Muscle layer of colon (tissue), 2 donors: ENCODE data around the gene PRR5L.

ENCODE experiments used
- H3K27ac ChIP-seq: one replicate; pipeline ENCODE4 v1.7.0; 2013; ENCODE audit warnings: low read depth, mild to moderate bottlenecking, low read length, moderate library complexity
- H3K27me3 ChIP-seq, 2 donors: one replicate each; pipeline ENCODE4 v1.7.0; 2013; ENCODE audit warnings: low read length in 2 of 2, mild to moderate bottlenecking in 2 of 2; ENCODE audit not compliant: insufficient read depth in 2 of 2, control insufficient read depth in 1 of 2
- H3K36me3 ChIP-seq: one replicate; pipeline ENCODE4 v1.7.0; 2013; ENCODE audit warnings: mild to moderate bottlenecking, low read length; ENCODE audit not compliant: insufficient read depth
- H3K4me1 ChIP-seq: one replicate; pipeline ENCODE4 v1.7.0; 2013; ENCODE audit warnings: mild to moderate bottlenecking, low read length; ENCODE audit not compliant: insufficient read depth
- H3K4me3 ChIP-seq, 2 donors: one replicate each; pipeline ENCODE4 v1.7.0; 2013; ENCODE audit warnings: low read length in 2 of 2, low read depth in 1 of 2, mild to moderate bottlenecking in 1 of 2, moderate library complexity in 1 of 2
- H3K9ac ChIP-seq: one replicate; pipeline ENCODE4 v1.7.0; 2013; ENCODE audit warnings: low read length
- H3K9me3 ChIP-seq: one replicate; pipeline ENCODE4 v1.7.0; 2013; ENCODE audit warnings: mild to moderate bottlenecking, low read length
- donor health status: abdominal sarcoma.
- donor health status: Adenocarcinoma of cecum.

PRR5L gene

DNA sequence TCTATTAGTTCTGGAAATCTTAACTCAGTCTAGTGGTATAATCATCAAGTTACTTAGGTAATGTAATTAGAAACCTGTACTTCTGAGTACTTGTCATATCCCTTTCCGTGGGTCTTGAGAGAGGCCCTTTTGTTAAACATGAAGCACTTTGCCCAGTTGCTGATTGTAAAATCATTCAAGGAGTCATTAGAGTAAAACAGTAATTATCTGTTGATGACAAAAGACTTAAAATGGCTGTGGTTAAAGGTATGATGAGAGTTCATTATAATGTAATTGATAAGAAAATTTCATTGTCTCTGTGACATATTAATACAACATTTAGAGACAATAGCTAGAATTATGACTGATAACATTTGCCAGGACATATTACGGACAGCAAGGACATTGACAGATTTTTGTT lies 34.3 kb downstream of the PRR5L start:
- Histone ChIP-seq H3K36me3 (no peaks in the 10 kb centered on the region), H3K27ac (no peak overlapping the region), H3K4me1 (no peaks in the 10 kb centered on the region), H3K9me3 (no peaks in the 10 kb centered on the region), H3K4me3 (no peak overlapping the region), H3K9ac (no peak overlapping the region), H3K27me3 (no peaks in the 10 kb centered on the region)

- H3K36me3 ChIP-seq, result no peaks in the 10 kb centered on the region
- H3K27me3 ChIP-seq, result no peaks in the 10 kb centered on the region
- no peak overlapping the region for H3K9ac ChIP-seq
- no peaks in the 10 kb centered on the region for H3K9me3 ChIP-seq
- no peak overlapping the region for H3K27ac ChIP-seq
- no peaks in the 10 kb centered on the region for H3K4me1 ChIP-seq
- H3K4me3 ChIP-seq, result no peak overlapping the region
These were observed 37.4 kb downstream of the PRR5L start for GRCh38 chr11:36333468-36333867.

- Histone ChIP-seq H3K9ac (no peak overlapping the region), H3K4me1 (no peaks in the 10 kb centered on the region), H3K27me3 (no peaks in the 10 kb centered on the region), H3K36me3 (no peaks in the 10 kb centered on the region), H3K27ac (no peak overlapping the region), H3K4me3 (no peak overlapping the region), H3K9me3 (no peaks in the 10 kb centered on the region)
These were observed 37.8 kb downstream of the PRR5L start for GRCh38 chr11:36333897-36334296.

- H3K4me3 ChIP-seq, result no peak overlapping the region
- H3K9me3 ChIP-seq, result no peaks in the 10 kb centered on the region
- H3K36me3 ChIP-seq, result no peaks in the 10 kb centered on the region
- H3K4me1 ChIP-seq, result no peaks in the 10 kb centered on the region
- H3K27me3 ChIP-seq, result no peaks in the 10 kb centered on the region
- no peak overlapping the region for H3K9ac ChIP-seq
- H3K27ac ChIP-seq, result no peak overlapping the region
These were observed 43.8 kb downstream of the PRR5L start for GRCh38 chr11:36339888-36340287.

GRCh38 chr11:36340897-36341296 lies 44.8 kb downstream of the PRR5L start:
- no peaks in the 10 kb centered on the region for H3K4me1 ChIP-seq
- no peak overlapping the region for H3K9ac ChIP-seq
- no peak overlapping the region for H3K4me3 ChIP-seq
- H3K9me3 ChIP-seq, result no peaks in the 10 kb centered on the region
- no peaks in the 10 kb centered on the region for H3K36me3 ChIP-seq
- no peak overlapping the region for H3K27ac ChIP-seq
- no peaks in the 10 kb centered on the region for H3K27me3 ChIP-seq

DNA sequence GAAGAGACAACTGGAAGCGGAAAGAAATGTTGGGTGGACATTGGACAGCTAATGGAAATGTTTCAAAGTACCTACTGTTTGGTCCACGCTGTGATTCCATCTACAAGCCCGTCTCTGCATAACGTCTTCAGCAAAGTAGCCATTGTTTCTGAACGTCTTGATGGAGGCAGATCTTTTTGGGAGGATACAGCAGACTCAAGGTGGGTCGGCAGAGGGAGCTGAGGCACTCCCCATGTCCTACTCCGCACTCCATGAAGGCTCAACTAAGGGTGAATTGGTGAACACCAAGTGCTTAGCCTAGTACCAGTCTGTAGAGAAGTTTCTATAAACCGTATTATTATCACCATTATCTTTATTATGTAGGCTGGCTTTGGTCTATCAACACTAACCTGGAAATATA lies 45.8 kb downstream of the PRR5L start:
- no peak overlapping the region for H3K4me3 ChIP-seq
- H3K27me3 ChIP-seq, result no peaks in the 10 kb centered on the region
- H3K27ac ChIP-seq, result no peak overlapping the region
- H3K4me1 ChIP-seq, result no peaks in the 10 kb centered on the region
- H3K9ac ChIP-seq, result no peak overlapping the region
- no peaks in the 10 kb centered on the region for H3K36me3 ChIP-seq
- no peaks in the 10 kb centered on the region for H3K9me3 ChIP-seq

GRCh38 chr11:36342327-36342726 lies 46.2 kb downstream of the PRR5L start:
- no peaks in the 10 kb centered on the region for H3K4me1 ChIP-seq
- no peak overlapping the region for H3K4me3 ChIP-seq
- no peaks in the 10 kb centered on the region for H3K36me3 ChIP-seq
- no peak overlapping the region for H3K9ac ChIP-seq
- no peak overlapping the region for H3K27ac ChIP-seq
- H3K27me3 ChIP-seq, result no peaks in the 10 kb centered on the region
- no peaks in the 10 kb centered on the region for H3K9me3 ChIP-seq

- Histone ChIP-seq H3K36me3 (no peaks in the 10 kb centered on the region), H3K27me3 (no peaks in the 10 kb centered on the region), H3K9ac (no peak overlapping the region), H3K27ac (no peak overlapping the region), H3K9me3 (no peaks in the 10 kb centered on the region), H3K4me1 (no peaks in the 10 kb centered on the region), H3K4me3 (no peak overlapping the region)
These were observed 47.3 kb downstream of the PRR5L start for GRCh38 chr11:36343436-36343835.

DNA sequence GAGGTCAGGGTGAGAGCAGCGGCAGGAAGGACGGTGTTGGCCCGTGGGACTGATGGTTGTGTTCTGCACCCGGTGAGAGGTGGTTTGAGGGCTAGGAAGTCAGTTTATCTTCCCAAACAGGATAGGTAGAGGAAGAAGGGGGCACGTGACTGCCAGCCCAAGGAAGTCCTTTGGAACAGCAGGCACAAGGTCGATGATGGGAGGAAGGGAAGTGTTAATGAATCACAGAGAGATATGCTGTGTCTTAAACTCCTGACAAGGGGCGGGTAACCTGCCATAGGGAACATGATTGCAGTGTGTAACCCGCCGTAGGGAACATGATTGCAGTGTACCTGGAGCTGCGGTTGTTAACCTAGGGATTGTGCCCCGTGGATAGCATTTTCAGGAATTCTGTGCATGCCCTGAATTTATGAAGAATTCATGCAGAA lies 49.0 kb downstream of the PRR5L start:
- no peak overlapping the region for H3K27ac ChIP-seq
- H3K36me3 ChIP-seq, result no peaks in the 10 kb centered on the region
- no peaks in the 10 kb centered on the region for H3K9me3 ChIP-seq
- H3K4me1 ChIP-seq, result no peaks in the 10 kb centered on the region
- no peak overlapping the region for H3K4me3 ChIP-seq
- no peaks in the 10 kb centered on the region for H3K27me3 ChIP-seq
- H3K9ac ChIP-seq, result no peak overlapping the region

- no peaks in the 10 kb centered on the region for H3K4me1 ChIP-seq
- no peak overlapping the region for H3K4me3 ChIP-seq
- H3K27me3 ChIP-seq, result no peaks in the 10 kb centered on the region
- H3K9ac ChIP-seq, result no peak overlapping the region
- no peaks in the 10 kb centered on the region for H3K36me3 ChIP-seq
- no peak overlapping the region for H3K27ac ChIP-seq
- no peaks in the 10 kb centered on the region for H3K9me3 ChIP-seq
These were observed 49.5 kb downstream of the PRR5L start for GRCh38 chr11:36345535-36346141.

DNA sequence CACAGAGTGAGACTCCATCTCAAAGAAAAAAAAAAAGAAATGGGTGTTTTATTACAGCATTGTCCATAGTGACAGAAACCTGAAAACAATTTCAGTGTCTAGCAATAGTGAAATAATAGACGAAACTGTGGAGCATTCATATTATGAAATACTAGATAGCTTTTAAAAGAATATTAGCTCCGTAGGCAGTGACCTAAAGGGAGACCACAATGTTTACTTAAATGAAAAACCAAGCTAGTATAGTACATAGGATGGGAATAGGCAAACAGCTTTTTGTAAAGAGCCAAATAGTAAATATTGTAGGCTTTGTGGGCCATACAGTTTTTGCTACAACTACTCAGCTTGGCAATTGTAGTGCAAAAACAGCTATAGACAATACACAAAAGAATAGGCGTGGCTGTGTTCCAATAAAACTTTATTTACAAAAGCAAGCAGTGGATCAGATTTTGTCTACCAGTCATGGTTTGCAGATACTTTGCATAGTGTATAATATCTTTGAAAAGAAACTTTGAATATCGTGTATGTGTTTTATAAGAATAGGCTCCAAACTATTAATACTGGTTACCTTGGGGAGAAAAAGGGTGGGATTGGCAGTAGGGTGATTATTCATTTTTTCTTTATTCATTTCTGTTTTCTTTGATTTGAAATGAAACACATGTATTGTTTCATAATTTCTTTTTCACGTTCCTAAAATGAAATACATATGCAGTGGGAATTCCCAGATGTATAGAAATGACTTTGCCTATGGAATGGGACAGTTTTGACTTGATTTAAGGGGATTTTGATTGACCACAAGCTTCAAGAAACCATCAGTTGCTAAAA lies 50.7 kb downstream of the PRR5L start:
- H3K36me3 ChIP-seq, result no peaks in the 10 kb centered on the region
- H3K9ac ChIP-seq, result no peak overlapping the region
- no peaks in the 10 kb centered on the region for H3K4me1 ChIP-seq
- H3K9me3 ChIP-seq, result no peaks in the 10 kb centered on the region
- H3K27ac ChIP-seq, result no peak overlapping the region
- H3K27me3 ChIP-seq, result no peaks in the 10 kb centered on the region
- no peak overlapping the region for H3K4me3 ChIP-seq

- Histone ChIP-seq H3K9ac (no peak overlapping the region), H3K4me1 (no peaks in the 10 kb centered on the region), H3K27ac (no peak overlapping the region), H3K9me3 (no peaks in the 10 kb centered on the region), H3K36me3 (no peaks in the 10 kb centered on the region), H3K27me3 (no peaks in the 10 kb centered on the region), H3K4me3 (no peak overlapping the region)
These were observed 51.4 kb downstream of the PRR5L start for GRCh38 chr11:36347384-36347906.
